ENCODE results near the gene LRRC56. TPM values are rescaled to one million over a fixed set of nuclear protein-coding genes. Genes with fewer than 3 reads are reported as not detected.

LRRC56 gene
- total and polyA plus RNA-seq, 2 donors (not counting 1 experiment from before 2014, with no cell fraction given), result 11.8 to 15.8 TPM

GRCh38 chr11:506238-506994 is 30.9 kb upstream of the LRRC56 start:
- Histone ChIP-seq H3K27me3 (replicated peaks in 1 of 4; ENCODE audit: control extremely low read depth in 1 of 4, control insufficient read depth in 3 of 4, insufficient read depth in 4 of 4, low read length in 3 of 4) (peaks cover 0 to 10% (median 0%) of the 10 kb centered on the region in 4 experiments), H2AFZ (ENCODE audit: insufficient read depth, low read depth, low read length, poor library complexity, severe bottlenecking) (peak overlapping the region; percentile 71), H3K4me1 (ENCODE audit: control insufficient read depth in 2 of 2, insufficient read depth in 2 of 2, low read length in 2 of 2) (peaks cover 28 to 45% of the 10 kb centered on the region in 2 donors), H3K4me2 (replicated peaks; ENCODE audit: low read depth, low read length, poor library complexity, severe bottlenecking) (peak overlapping the region; percentile 100), H3K4me3 (ENCODE audit: control extremely low read depth in 1 of 5, extremely low read depth in 1 of 5, insufficient read depth in 1 of 5, low read depth in 2 of 5, low read length in 4 of 5) (peak overlapping the region; percentile 38 to 100 (median 98)), H3K36me3 (replicated peaks in 1 of 2; ENCODE audit: control extremely low read depth in 1 of 2, control insufficient read depth in 1 of 2, extremely low read depth in 1 of 2, insufficient read depth in 2 of 2, low read length in 1 of 2) (peaks cover 0 to 5% of the 10 kb centered on the region in 2 experiments), H4K20me1 (ENCODE audit: control insufficient read depth, insufficient read depth, low read length, poor library complexity, severe bottlenecking) (peaks cover 33% of the 10 kb centered on the region), H3K79me2 (ENCODE audit: control insufficient read depth, insufficient read depth, low read length) (peaks cover 46% of the 10 kb centered on the region), H3K9me3 (ENCODE audit: control extremely low read depth in 1 of 3, control insufficient read depth in 2 of 3, insufficient read depth in 1 of 3, low read length in 2 of 3) (peaks cover 0 to 2% (median 0%) of the 10 kb centered on the region in 3 donors), H3K9ac (ENCODE audit: low read length) (peak overlapping the region; percentile 100), H3K27ac (ENCODE audit: low read length in 2 of 2) (peak overlapping the region; percentile 100)
- intact Hi-C loops (cut with micrococcal nuclease), result loop anchor here (1.0 to 2.0 kb wide), 8 partner anchors 54 to 302 kb away; partner anchors contain the start of genes BET1L, LMNTD2, PHRF1 and PSMD13
- Mint-ChIP-seq H3K4me1 (peaks cover 38% of the 10 kb centered on the region), H3K9me3 (ENCODE audit: insufficient read depth) (no peaks in the 10 kb centered on the region), H3K27ac (peak overlapping the region; percentile 100), H3K27me3 (no peaks in the 10 kb centered on the region), H3K4me3 (peak overlapping the region; percentile 99)
- ATAC-seq (ENCODE audit: low read depth), result peak; percentile 70
- CTCF ChIA-PET, result interaction anchor here (0.8 to 2.1 kb wide), 4 partner anchors 12 to 269 kb away, joined by 3 to 10 read pairs (median 4); no protein-coding TSS in a partner anchor
- peak; percentile 97 for DNase-seq
- POLR2A ChIA-PET, result interaction anchor here (0.7 to 1.6 kb wide), 10 partner anchors 30 to 1869 kb away, joined by 3 to 26 read pairs (median 6); partner anchors contain the start of genes HRAS, LRRC56 and PTDSS2
- under 1% methylated on average over 64 of the region's 71 CpGs for WGBS (ENCODE audit: insufficient coverage)
- TF ChIP-seq, protein P1, sequence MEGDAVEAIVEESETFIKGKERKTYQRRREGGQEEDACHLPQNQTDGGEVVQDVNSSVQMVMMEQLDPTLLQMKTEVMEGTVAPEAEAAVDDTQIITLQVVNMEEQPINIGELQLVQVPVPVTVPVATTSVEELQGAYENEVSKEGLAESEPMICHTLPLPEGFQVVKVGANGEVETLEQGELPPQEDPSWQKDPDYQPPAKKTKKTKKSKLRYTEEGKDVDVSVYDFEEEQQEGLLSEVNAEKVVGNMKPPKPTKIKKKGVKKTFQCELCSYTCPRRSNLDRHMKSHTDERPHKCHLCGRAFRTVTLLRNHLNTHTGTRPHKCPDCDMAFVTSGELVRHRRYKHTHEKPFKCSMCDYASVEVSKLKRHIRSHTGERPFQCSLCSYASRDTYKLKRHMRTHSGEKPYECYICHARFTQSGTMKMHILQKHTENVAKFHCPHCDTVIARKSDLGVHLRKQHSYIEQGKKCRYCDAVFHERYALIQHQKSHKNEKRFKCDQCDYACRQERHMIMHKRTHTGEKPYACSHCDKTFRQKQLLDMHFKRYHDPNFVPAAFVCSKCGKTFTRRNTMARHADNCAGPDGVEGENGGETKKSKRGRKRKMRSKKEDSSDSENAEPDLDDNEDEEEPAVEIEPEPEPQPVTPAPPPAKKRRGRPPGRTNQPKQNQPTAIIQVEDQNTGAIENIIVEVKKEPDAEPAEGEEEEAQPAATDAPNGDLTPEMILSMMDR (IDR thresholded peaks at IDR 0.05), result no peak
- TF ChIP-seq EZH2 (IDR thresholded peaks at IDR 0.05; ENCODE audit: borderline replicate concordance, insufficient read depth, low read depth, low read length, poor library complexity, severe bottlenecking), result no peak

All from B cell (primary cell).